Mesenchymal stem cell (in vitro differentiated cells and primary cell): ENCODE results near the gene SON.
"Not testable (repeated sequence)": the region's sequence is repeated elsewhere in the genome, so short reads cannot be mapped to it uniquely, and the experiment has no call there.

Experiments used
- DNase-seq: peaks from one replicate; pipeline ENCODE4 v3.0.0-alpha.2; 2013
- H2AFZ ChIP-seq: one replicate; pipeline ENCODE4 v1.6.1; 2013; ENCODE audit warnings: low read depth, mild to moderate bottlenecking, control low read depth, inconsistent platforms, low read length, moderate library complexity
- H2AK5ac ChIP-seq: 2 replicates; pipeline ENCODE4 v1.6.1; 2013; ENCODE audit warnings: low read length, moderate library complexity, mild to moderate bottlenecking, inconsistent platforms; ENCODE audit not compliant: severe bottlenecking
- H2BK120ac ChIP-seq: one replicate; pipeline ENCODE4 v1.6.1; 2013; ENCODE audit warnings: low read depth, mild to moderate bottlenecking, inconsistent platforms, low read length, moderate library complexity
- H2BK12ac ChIP-seq, 2 experiments: one replicate each; pipeline ENCODE4 v1.6.1; 2013; ENCODE audit warnings: inconsistent platforms in 2 of 2, low read length in 2 of 2, mild to moderate bottlenecking in 2 of 2, moderate library complexity in 2 of 2, control low read depth in 1 of 2
- H2BK15ac ChIP-seq: one replicate; pipeline ENCODE4 v1.6.1; 2013; ENCODE audit warnings: mild to moderate bottlenecking, low read depth, inconsistent platforms; ENCODE audit not compliant: poor library complexity, severe bottlenecking
- H2BK5ac ChIP-seq: 2 replicates; pipeline ENCODE4 v1.6.1; 2013; ENCODE audit warnings: low read depth, mild to moderate bottlenecking, low read length, control low read depth, inconsistent platforms; ENCODE audit not compliant: poor library complexity, severe bottlenecking
- H3K14ac ChIP-seq, 2 experiments: one replicate each; pipeline ENCODE4 v1.6.1; 2013; ENCODE audit warnings: inconsistent platforms in 2 of 2, low read length in 2 of 2, control low read depth in 1 of 2, mild to moderate bottlenecking in 1 of 2, moderate library complexity in 1 of 2
- H3K18ac ChIP-seq, 2 experiments: one replicate each; pipeline ENCODE4 v1.6.1; 2013; ENCODE audit warnings: inconsistent platforms in 2 of 2, low read length in 2 of 2, control low read depth in 1 of 2, low read depth in 1 of 2, mild to moderate bottlenecking in 1 of 2
- H3K23ac ChIP-seq, 2 experiments: one replicate each; pipeline ENCODE4 v1.6.1; 2013; ENCODE audit warnings: inconsistent platforms in 2 of 2, low read length in 2 of 2, mild to moderate bottlenecking in 2 of 2, moderate library complexity in 2 of 2, control low read depth in 1 of 2
- H3K27ac ChIP-seq: 2 replicates; pipeline ENCODE4 v1.5.1; 2013; ENCODE audit warnings: mild to moderate bottlenecking, moderate library complexity, low read length, control low read depth, inconsistent platforms; ENCODE audit not compliant: poor library complexity, severe bottlenecking
- H3K27me3 ChIP-seq, 2 experiments: 2 replicates each; pipeline versions ENCODE4 v1.6.1 to v1.7.0; 2013; ENCODE audit warnings: low read length in 2 of 2, mild to moderate bottlenecking in 2 of 2, moderate library complexity in 2 of 2, control low read depth in 1 of 2, inconsistent platforms in 1 of 2; ENCODE audit not compliant: control insufficient read depth in 1 of 2, insufficient read depth in 1 of 2
- H3K36me3 ChIP-seq, 2 experiments: 2 replicates each; pipeline versions ENCODE4 v1.6.1 to v1.7.0; 2013; ENCODE audit warnings: low read length in 2 of 2, control low read depth in 1 of 2, inconsistent platforms in 1 of 2, low read depth in 1 of 2, mild to moderate bottlenecking in 1 of 2; ENCODE audit not compliant: insufficient read depth in 2 of 2, control insufficient read depth in 1 of 2
- H3K4ac ChIP-seq, 2 experiments: one replicate each; pipeline ENCODE4 v1.6.1; 2013; ENCODE audit warnings: inconsistent platforms in 2 of 2, low read length in 2 of 2, mild to moderate bottlenecking in 2 of 2, moderate library complexity in 2 of 2, control low read depth in 1 of 2, low read depth in 1 of 2
- H3K4me1 ChIP-seq: 2 replicates; pipeline ENCODE4 v1.6.1; 2013; ENCODE audit warnings: low read depth, low read length, control low read depth; ENCODE audit not compliant: control insufficient read depth, insufficient read depth
- H3K4me2 ChIP-seq: 2 replicates; pipeline ENCODE4 v1.6.1; 2013; ENCODE audit warnings: low read length, mild to moderate bottlenecking, inconsistent platforms; ENCODE audit not compliant: poor library complexity, severe bottlenecking
- H3K4me3 ChIP-seq, 2 experiments: 2 replicates each; pipeline versions ENCODE4 v1.5.1 to v1.7.0; 2013; ENCODE audit warnings: low read length in 2 of 2, mild to moderate bottlenecking in 2 of 2, control low read depth in 1 of 2, low read depth in 1 of 2; ENCODE audit not compliant: insufficient read depth in 1 of 2
- H3K79me1 ChIP-seq: replicated peaks from 2 replicates; pipeline ENCODE4 v1.6.1; 2013; ENCODE audit warnings: mild to moderate bottlenecking, control low read depth, low read length, inconsistent platforms; ENCODE audit not compliant: poor library complexity, severe bottlenecking
- H3K9ac ChIP-seq: 2 replicates; pipeline ENCODE4 v1.7.0; 2013; ENCODE audit warnings: mild to moderate bottlenecking, low read length, moderate library complexity
- H3K9me3 ChIP-seq: 2 replicates; pipeline ENCODE4 v1.7.0; 2013; ENCODE audit warnings: mild to moderate bottlenecking, low read length; ENCODE audit not compliant: control insufficient read depth
- H4K8ac ChIP-seq: one replicate; pipeline ENCODE4 v1.6.1; 2013; ENCODE audit warnings: inconsistent platforms, mild to moderate bottlenecking, low read length, moderate library complexity
- H4K91ac ChIP-seq: one replicate; pipeline ENCODE4 v1.6.1; 2013; ENCODE audit warnings: mild to moderate bottlenecking, low read length, inconsistent platforms
- WGBS: methylation state at CpG from one replicate; pipeline ENCODE4 v1.1.7; 2013; ENCODE audit warnings: mixed read lengths; 5-methylcytosine and 5-hydroxymethylcytosine counted together

Gene SON

DNA sequence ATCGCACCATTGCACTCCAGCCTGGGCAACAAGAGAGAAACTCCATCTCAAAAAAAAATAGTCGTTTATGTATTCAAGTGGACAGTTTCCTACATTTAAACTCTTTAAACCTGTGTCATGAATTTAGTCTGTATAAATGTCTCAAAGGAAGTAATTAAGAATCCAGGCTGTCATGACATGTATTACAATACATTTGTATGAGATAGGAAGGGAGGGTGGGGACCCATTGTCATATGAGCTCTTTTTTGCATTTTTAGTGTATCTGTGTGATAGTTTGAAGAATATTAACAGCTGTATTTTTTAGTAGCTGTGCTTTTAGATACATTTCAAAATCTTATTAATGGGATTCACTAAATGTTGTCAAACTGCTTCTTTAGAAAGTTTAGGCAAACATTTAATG is 25.6 kb downstream of the SON start:
- Histone ChIP-seq H2AFZ (no peak overlapping the region), H3K14ac (no peak overlapping the region), H3K36me3 (peaks cover 13 to 93% of the 10 kb centered on the region in 2 experiments), H3K18ac (no peak overlapping the region), H4K91ac (no peak overlapping the region), H3K27me3 (no peaks in the 10 kb centered on the region), H4K8ac (no peak overlapping the region), H3K9me3 (no peaks in the 10 kb centered on the region), H2BK120ac (no peak overlapping the region), H3K4me1 (peaks cover 4% of the 10 kb centered on the region), H2BK15ac (no peak overlapping the region), H3K79me1 (peaks cover 4% of the 10 kb centered on the region), H3K23ac (no peak overlapping the region), H2AK5ac (no peak overlapping the region), H3K4me2 (no peak overlapping the region), H2BK5ac (no peak overlapping the region), H2BK12ac (no peak overlapping the region), H3K9ac (no peak overlapping the region), H3K4me3 (no peak overlapping the region), H3K27ac (no peak overlapping the region), H3K4ac (no peak overlapping the region)
- DNase-seq: no peak
- WGBS: no CpG with 5 or more reads among the region's 2 CpGs

DNA sequence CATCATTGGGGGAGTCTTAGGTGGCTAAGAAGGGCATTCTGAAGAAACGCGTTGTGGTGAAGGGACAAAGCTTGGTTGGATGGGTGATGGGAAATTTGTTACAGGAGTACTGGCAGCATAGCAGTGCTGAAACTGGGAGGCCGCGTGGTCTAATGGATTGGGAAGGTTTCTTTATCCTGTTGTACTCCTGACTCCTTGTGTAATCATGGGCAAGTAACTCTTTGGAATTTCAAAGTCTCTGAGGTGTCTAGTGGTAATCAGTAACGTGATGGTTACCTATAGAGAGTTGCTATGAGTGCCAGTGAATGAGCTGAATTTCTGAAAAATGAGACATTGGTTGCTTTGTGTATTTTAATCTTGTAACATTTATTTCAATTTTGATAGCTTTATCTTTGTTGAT is 27.2 kb downstream of the SON start:
- Histone ChIP-seq H3K4me2 (no peak overlapping the region), H3K4me1 (peaks cover 4% of the 10 kb centered on the region), H2AFZ (no peak overlapping the region), H2BK12ac (no peak overlapping the region), H3K14ac (no peak overlapping the region), H2BK120ac (no peak overlapping the region), H3K9ac (no peak overlapping the region), H3K79me1 (peaks cover 4% of the 10 kb centered on the region), H3K18ac (no peak overlapping the region), H2BK5ac (no peak overlapping the region), H3K4me3 (no peak overlapping the region), H3K27ac (no peak overlapping the region), H3K9me3 (no peaks in the 10 kb centered on the region), H2AK5ac (no peak overlapping the region), H3K4ac (no peak overlapping the region), H3K27me3 (no peaks in the 10 kb centered on the region), H4K8ac (no peak overlapping the region), H3K23ac (no peak overlapping the region), H4K91ac (no peak overlapping the region), H3K36me3 (peaks cover 12 to 94% of the 10 kb centered on the region in 2 experiments), H2BK15ac (no peak overlapping the region)
- no peak for DNase-seq
- 95% methylated on average over 5 of the region's 5 CpGs for WGBS

DNA sequence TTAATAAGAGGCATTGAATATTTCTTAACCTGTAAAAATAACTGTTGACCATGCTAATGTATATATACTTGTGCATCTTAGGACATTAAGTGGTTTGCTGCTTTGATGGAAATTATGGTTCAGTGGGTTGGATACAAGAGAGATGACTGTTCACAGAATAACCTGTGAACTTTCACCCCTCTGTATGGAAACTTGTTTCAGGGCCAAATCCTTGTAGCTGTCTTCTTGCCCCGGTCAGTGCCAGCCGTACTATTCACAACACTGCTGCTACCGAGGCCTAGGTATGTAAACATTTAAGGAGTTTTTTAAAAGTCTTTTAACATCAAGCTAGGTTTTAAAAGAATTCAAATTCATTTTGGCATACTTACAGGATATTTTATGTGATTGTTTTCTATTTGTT is 29.5 kb downstream of the SON start:
- Histone ChIP-seq H2BK15ac (no peak overlapping the region), H2BK5ac (no peak overlapping the region), H4K8ac (no peak overlapping the region), H3K18ac (no peak overlapping the region), H3K4me1 (peaks cover 4% of the 10 kb centered on the region), H3K23ac (no peak overlapping the region), H3K79me1 (peaks cover 4% of the 10 kb centered on the region), H3K36me3 (peaks cover 16 to 99% of the 10 kb centered on the region in 2 experiments), H2AFZ (no peak overlapping the region), H2BK12ac (no peak overlapping the region), H3K4me2 (no peak overlapping the region), H3K27ac (no peak overlapping the region), H2BK120ac (no peak overlapping the region), H3K27me3 (no peaks in the 10 kb centered on the region), H3K9ac (no peak overlapping the region), H3K4ac (no peak overlapping the region), H2AK5ac (no peak overlapping the region), H3K9me3 (no peaks in the 10 kb centered on the region), H3K4me3 (no peak overlapping the region), H4K91ac (no peak overlapping the region), H3K14ac (no peak overlapping the region)
- 100% methylated on average over 2 of the region's 3 CpGs for WGBS
- DNase-seq: peak; percentile 37

DNA sequence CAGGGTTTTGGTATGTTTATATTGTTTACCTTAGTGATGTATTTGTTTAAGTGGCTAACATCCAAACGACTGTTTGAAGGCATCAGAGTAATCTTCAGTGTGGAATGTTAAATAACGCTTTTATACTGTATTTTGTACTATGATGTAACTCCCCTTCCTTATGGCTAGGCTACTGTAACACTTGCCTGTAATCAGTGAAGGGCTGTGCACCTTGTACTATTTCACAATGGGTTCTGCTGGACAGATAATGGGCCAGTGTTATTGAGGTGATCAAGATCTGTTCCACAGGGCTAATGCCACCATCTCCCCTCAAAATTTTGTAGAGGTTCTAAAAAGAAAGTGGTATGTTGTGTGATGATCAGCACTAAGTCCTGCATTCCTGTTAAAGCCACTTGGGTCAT is 33.9 kb downstream of the SON start:
- not testable (repeated sequence) for H2BK120ac ChIP-seq, H3K27ac ChIP-seq, H2BK12ac ChIP-seq, H3K4me1 ChIP-seq, H2AFZ ChIP-seq, H3K4ac ChIP-seq, H2AK5ac ChIP-seq, DNase-seq, H2BK15ac ChIP-seq, H4K8ac ChIP-seq, H4K91ac ChIP-seq, H3K79me1 ChIP-seq, H3K9me3 ChIP-seq, H3K4me3 ChIP-seq, H3K14ac ChIP-seq, H3K27me3 ChIP-seq, H3K23ac ChIP-seq, H3K18ac ChIP-seq, H3K4me2 ChIP-seq, H2BK5ac ChIP-seq, H3K9ac ChIP-seq
- peaks cover 9 to 84% of the 10 kb centered on the region in 2 experiments for H3K36me3 ChIP-seq
- no CpG with 5 or more reads among the region's 2 CpGs for WGBS
